Caco-2 (cell line): ENCODE measurements around the gene KPNA3. TPM values are rescaled to one million over a fixed set of nuclear protein-coding genes. Genes with fewer than 3 reads are reported as not detected.
A peak's percentile ranks its signal among the peaks of the same experiment; 100 is the strongest.
"Not testable (repeated sequence)": the region's sequence is repeated elsewhere in the genome, so short reads cannot be mapped to it uniquely, and the experiment has no call there.

Experiments
- BruUV-seq: library from RNA; stranded (reverse); fragments of 400-500 nt; replicated peaks from 2 replicates; lab custom pipeline; 2021; lab: Mats Ljungman, UMichigan
- CTCF ChIA-PET: fragments of 300-600 bp; sonication (Branson Sonifier 250); formaldehyde crosslinking; loops from one replicate; lab custom pipeline; 2022; ENCODE audit warnings: antibody characterized with exemption; lab: Charles Lee
- POLR2A ChIA-PET: fragments of 300-600 bp; sonication (Branson Sonifier 250); formaldehyde crosslinking; loops from one replicate; lab custom pipeline; 2022; ENCODE audit warnings: antibody characterized with exemption; lab: Charles Lee
- DNase-seq, 2 experiments: peaks; one replicate each; pipeline versions ENCODE4 v3.0.0 to v3.0.0-alpha.2; 2020 to 2022
- H3K27me3 ChIP-seq: replicated peaks from 2 replicates; pipeline ENCODE4 v1.6.0; 2011; ENCODE audit warnings: low read length; ENCODE audit not compliant: control insufficient read depth, insufficient read depth
- H3K36me3 ChIP-seq: 2 replicates; pipeline ENCODE4 v1.5.1; 2011; ENCODE audit warnings: low read length; ENCODE audit not compliant: control insufficient read depth, insufficient read depth
- H3K4me1 ChIP-seq: fragments of 250-450 bp; sonication (Bioruptor Pico); 2 replicates; pipeline ENCODE4 v1.5.1; 2020; ENCODE audit warnings: mild to moderate bottlenecking
- H3K4me3 ChIP-seq: 2 replicates; pipeline ENCODE4 v1.5.1; 2011; ENCODE audit warnings: low read depth, mild to moderate bottlenecking, control low read depth, low read length
- H3K9me3 ChIP-seq: fragments of 250-450 bp; sonication (Bioruptor Pico); 2 replicates; pipeline ENCODE4 v1.5.1; 2020; ENCODE audit warnings: mild to moderate bottlenecking, moderate library complexity
- H3K27ac Mint-ChIP-seq: one replicate; pipeline ENCODE4 v1.8.0; 2022; ENCODE audit warnings: mixed read lengths; ENCODE audit not compliant: unreplicated experiment
- H3K27me3 Mint-ChIP-seq: one replicate; pipeline ENCODE4 v1.8.0; 2022; ENCODE audit warnings: mixed read lengths; ENCODE audit not compliant: insufficient read depth, unreplicated experiment
- H3K36me3 Mint-ChIP-seq: one replicate; pipeline ENCODE4 v1.8.0; 2022; ENCODE audit warnings: mild to moderate bottlenecking, mixed read lengths; ENCODE audit not compliant: insufficient read depth, unreplicated experiment
- H3K4me1 Mint-ChIP-seq: one replicate; pipeline ENCODE4 v1.8.0; 2022; ENCODE audit warnings: low read depth, mixed read lengths; ENCODE audit not compliant: unreplicated experiment
- H3K4me3 Mint-ChIP-seq: one replicate; pipeline ENCODE4 v1.8.0; 2022; ENCODE audit warnings: mild to moderate bottlenecking, moderate library complexity, mixed read lengths; ENCODE audit not compliant: unreplicated experiment
- H3K9me3 Mint-ChIP-seq: one replicate; pipeline ENCODE4 v1.8.0; 2022; ENCODE audit warnings: mixed read lengths; ENCODE audit not compliant: unreplicated experiment
- intact Hi-C: fragments of 100-400 bp; cut with micrococcal nuclease; formaldehyde crosslinking; loops from one replicate; pipeline ENCODE4 v1.10.0; 2022; ENCODE audit not compliant: unreplicated experiment
- total RNA-seq: library from RNA; stranded (reverse); gene quantifications from 2 replicates; pipeline ENCODE4 v1.2.3, GENCODE V29; 2022
- TF ChIP-seq, protein P1 (sequence below), 2 experiments: fragments of 200-600 bp in 1 of 2; IDR thresholded peaks; 1 replicate in 1 of 2; 2 replicates in 1 of 2; pipeline versions ENCODE4 v1.5.1 to v1.8.0; 2011 to 2022; ENCODE audit warnings: antibody characterized with exemption in 1 of 2, control low read depth in 1 of 2, inconsistent platforms in 1 of 2, low read depth in 1 of 2, low read length in 1 of 2, mild to moderate bottlenecking in 1 of 2, moderate library complexity in 1 of 2; ENCODE audit not compliant: insufficient read depth in 1 of 2, severe bottlenecking in 1 of 2, unreplicated experiment in 1 of 2

The KPNA3 gene
- total RNA-seq, 1 experiment from 2014 or later = 81.9 TPM

DNA sequence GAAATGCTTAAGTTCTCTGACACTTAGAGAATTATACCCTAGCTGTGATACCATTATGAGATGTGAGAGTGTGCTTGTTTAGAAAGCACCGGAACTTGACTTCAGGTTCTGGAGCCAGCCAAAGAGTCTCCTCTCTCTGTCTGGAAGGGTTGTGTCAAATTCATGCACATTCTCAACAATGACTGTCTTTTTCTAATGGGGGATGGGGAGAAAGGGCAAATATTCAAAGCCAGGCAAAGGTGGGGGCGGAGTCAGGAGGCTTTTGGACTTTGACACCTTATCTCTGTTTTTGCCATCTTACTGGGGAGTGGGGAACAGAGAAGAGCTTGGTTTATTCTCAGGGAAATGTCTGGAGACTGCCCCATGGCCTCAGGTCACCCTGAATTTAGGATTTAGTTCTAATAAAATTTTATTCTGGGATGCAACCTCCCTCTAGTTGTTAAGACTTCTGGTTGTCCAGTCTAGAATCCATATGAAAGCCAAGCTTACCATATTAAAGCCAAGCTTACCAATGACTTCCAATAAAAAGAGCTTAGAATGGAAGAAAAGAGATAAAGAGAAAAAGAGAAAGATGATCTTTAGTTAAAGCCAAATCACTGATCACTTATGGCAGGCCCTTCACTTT, 28.2 kb upstream of the KPNA3 start:
- Histone ChIP-seq H3K9me3 (no peaks in the 10 kb centered on the region; the same call in 1 of the 2 replicates), H3K36me3 (no peaks in the 10 kb centered on the region), H3K4me1 (peaks cover 36% of the 10 kb centered on the region), H3K27me3 (no peaks in the 10 kb centered on the region), H3K4me3 (no peak overlapping the region)
- POLR2A ChIA-PET = interaction anchor here (0.8 to 1.7 kb wide), 3 partner anchors 9 to 262 kb away, joined by 3 to 19 read pairs (median 3); partner anchors contain the start of gene KPNA3
- TF ChIP-seq, protein P1, sequence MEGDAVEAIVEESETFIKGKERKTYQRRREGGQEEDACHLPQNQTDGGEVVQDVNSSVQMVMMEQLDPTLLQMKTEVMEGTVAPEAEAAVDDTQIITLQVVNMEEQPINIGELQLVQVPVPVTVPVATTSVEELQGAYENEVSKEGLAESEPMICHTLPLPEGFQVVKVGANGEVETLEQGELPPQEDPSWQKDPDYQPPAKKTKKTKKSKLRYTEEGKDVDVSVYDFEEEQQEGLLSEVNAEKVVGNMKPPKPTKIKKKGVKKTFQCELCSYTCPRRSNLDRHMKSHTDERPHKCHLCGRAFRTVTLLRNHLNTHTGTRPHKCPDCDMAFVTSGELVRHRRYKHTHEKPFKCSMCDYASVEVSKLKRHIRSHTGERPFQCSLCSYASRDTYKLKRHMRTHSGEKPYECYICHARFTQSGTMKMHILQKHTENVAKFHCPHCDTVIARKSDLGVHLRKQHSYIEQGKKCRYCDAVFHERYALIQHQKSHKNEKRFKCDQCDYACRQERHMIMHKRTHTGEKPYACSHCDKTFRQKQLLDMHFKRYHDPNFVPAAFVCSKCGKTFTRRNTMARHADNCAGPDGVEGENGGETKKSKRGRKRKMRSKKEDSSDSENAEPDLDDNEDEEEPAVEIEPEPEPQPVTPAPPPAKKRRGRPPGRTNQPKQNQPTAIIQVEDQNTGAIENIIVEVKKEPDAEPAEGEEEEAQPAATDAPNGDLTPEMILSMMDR (IDR thresholded peaks at IDR 0.05; ENCODE audit: insufficient read depth in 1 of 2, low read depth in 1 of 2, low read length in 1 of 2, severe bottlenecking in 1 of 2, unreplicated experiment in 1 of 2) = no peak
- H3K27me3 Mint-ChIP-seq = no peaks in the 10 kb centered on the region
- H3K36me3 Mint-ChIP-seq = peaks cover 6% of the 10 kb centered on the region
- H3K9me3 Mint-ChIP-seq = peaks cover 11% of the 10 kb centered on the region
- intact Hi-C loops = loop anchor here (1.0 to 2.0 kb wide), 2 partner anchors 9 to 28 kb away; no protein-coding TSS in a partner anchor
- BruUV-seq = no TSS peak
- H3K4me1 Mint-ChIP-seq = peaks cover 31% of the 10 kb centered on the region
- peak overlapping the region; percentile 6 for H3K4me3 Mint-ChIP-seq
- CTCF ChIA-PET = interaction anchor here (1.0 to 1.7 kb wide), 5 partner anchors 10 to 116 kb away, joined by 3 to 12 read pairs (median 5); partner anchors contain the start of genes KPNA3 and SPRYD7
- DNase-seq = peak; percentile 75 to 81
- peak overlapping the region; percentile 29 for H3K27ac Mint-ChIP-seq

- H3K36me3 ChIP-seq, DNase-seq, H3K9me3 ChIP-seq, POLR2A ChIA-PET, BruUV-seq, H3K4me3 Mint-ChIP-seq, H3K4me3 ChIP-seq, H3K36me3 Mint-ChIP-seq, intact Hi-C loops, H3K27me3 ChIP-seq, H3K27me3 Mint-ChIP-seq, H3K9me3 Mint-ChIP-seq: not testable (repeated sequence)
- Mint-ChIP-seq H3K27ac (peak overlapping the region; percentile 72), H3K4me1 (peaks cover 45% of the 10 kb centered on the region)
- peaks cover 62% of the 10 kb centered on the region for H3K4me1 ChIP-seq
- CTCF ChIA-PET = interaction anchor here (1.1 kb wide), 1 partner anchor 23 kb away, joined by 3 read pairs; no protein-coding TSS in a partner anchor
Measured at GRCh38 chr13:49816047-49816446, 23.6 kb upstream of the KPNA3 start.

DNA sequence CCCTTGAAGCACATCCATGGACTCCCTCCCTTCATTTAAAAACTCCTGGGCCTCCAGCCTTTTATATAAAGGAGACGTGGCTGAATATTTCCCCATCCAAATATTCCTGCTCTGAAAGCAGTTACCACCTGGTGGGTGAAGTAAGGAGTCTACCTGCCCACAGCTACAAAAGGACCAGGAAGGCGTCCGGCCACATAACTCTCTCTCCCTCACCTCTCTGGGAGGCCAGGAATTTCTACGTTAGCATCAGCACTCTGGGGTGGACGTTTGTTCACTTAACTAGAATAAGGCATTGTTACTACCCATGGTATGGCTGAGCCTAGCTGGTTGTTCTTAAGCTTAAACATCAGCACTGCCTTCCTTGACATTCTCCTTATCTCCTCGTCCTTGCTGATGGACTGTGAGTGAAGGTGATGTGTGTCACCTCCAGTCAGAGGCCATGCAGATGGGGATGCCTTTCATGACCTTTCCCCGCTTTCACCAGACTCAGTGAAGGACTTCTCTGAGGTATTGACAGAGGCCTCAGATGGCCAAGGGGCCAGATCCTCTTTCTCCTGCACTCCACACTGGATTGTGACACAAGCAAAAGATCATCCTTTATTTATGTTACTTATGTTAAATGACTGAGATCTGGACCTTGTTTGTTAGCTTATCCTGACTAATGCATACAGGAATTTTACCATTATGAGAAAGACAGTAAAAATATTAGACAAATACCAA, 22.2 kb upstream of the KPNA3 start:
- peaks cover 6% of the 10 kb centered on the region for H3K36me3 Mint-ChIP-seq
- Histone ChIP-seq H3K4me3 (no peak overlapping the region), H3K9me3 (no peaks in the 10 kb centered on the region), H3K27me3 (no peaks in the 10 kb centered on the region), H3K4me1 (peaks cover 59% of the 10 kb centered on the region), H3K36me3 (no peaks in the 10 kb centered on the region)
- BruUV-seq = no TSS peak
- ChIA-PET POLR2A (no interaction called here), CTCF (interaction anchor here (0.8 to 1.1 kb wide), 2 partner anchors 22 to 120 kb away, joined by 3 to 12 read pairs; no protein-coding TSS in a partner anchor)
- TF ChIP-seq, protein P1 (IDR thresholded peaks at IDR 0.05; ENCODE audit: insufficient read depth in 1 of 2, low read depth in 1 of 2, low read length in 1 of 2, severe bottlenecking in 1 of 2, unreplicated experiment in 1 of 2) = no peak
- no peaks in the 10 kb centered on the region for H3K9me3 Mint-ChIP-seq
- H3K4me1 Mint-ChIP-seq = peaks cover 44% of the 10 kb centered on the region
- H3K27ac Mint-ChIP-seq = peak overlapping the region; percentile 91
- H3K27me3 Mint-ChIP-seq = no peaks in the 10 kb centered on the region
- intact Hi-C loops = no loop called here
- no peak overlapping the region for H3K4me3 Mint-ChIP-seq
- peak in 1 of 2 experiments; percentile 64 for DNase-seq
